ENCODE results near the gene PTPRQ. TPM values are rescaled to one million over a fixed set of nuclear protein-coding genes. Genes with fewer than 3 reads are reported as not detected.

Gene PTPRQ
- total and polyA plus RNA-seq, 2 of the 8 experiments (the other 6 are each of a cell fraction or from before 2014, with no cell fraction given): not detected

DNA sequence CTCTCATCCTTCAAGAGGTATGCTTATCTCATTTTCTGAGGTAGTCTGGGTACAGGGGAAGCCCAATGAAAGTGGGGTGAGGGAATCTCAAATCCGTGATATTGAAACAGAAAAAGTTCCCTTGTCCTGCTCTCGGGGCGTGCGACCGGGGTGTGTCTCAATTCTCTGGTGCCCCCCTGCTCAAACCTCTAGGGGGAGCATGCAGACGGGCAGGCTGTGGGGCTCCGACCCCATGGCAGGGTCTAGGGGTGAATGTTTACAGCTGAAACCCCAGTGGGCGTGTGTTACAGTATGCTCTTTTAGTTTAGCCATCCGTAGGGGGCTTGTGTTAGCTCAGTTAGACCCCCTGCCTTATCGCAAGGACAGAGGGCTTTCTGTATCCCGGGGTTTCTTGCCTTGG, 68.7 kb downstream of the PTPRQ start:
- no peak overlapping the region for H3K4me2 ChIP-seq (ENCODE audit: insufficient read depth in 1 of 2, low read depth in 2 of 2, low read length in 2 of 2)
- no peaks in the 10 kb centered on the region for H3K79me1 ChIP-seq (ENCODE audit: low read depth, low read length)
- no peak overlapping the region for H4K91ac ChIP-seq (replicated peaks; ENCODE audit: insufficient read length, low read length)
- H3K36me3 ChIP-seq (ENCODE audit: control insufficient read depth in 2 of 4, insufficient read depth in 4 of 4, low read length in 3 of 4): no peaks in the 10 kb centered on the region
- 0 out of 2 replicates have a peak overlapping the region, but pooled peaks have one; percentile 24 for H2AFZ ChIP-seq (ENCODE audit: low read length)
- 85% methylated on average over 11 of the region's 11 CpGs; no CpG with 5 or more reads in 1 of the 2 experiments for WGBS, 2 experiments (ENCODE audit: extremely low coverage in 1 of 2, insufficient coverage in 1 of 2, insufficient read length in 1 of 2, insufficient replicate concordance in 2 of 2, low coverage in 1 of 2, low lambda C conversion rate in 2 of 2, missing lambda C conversion rate in 1 of 2)
- no peak overlapping the region for H2BK12ac ChIP-seq (ENCODE audit: low read depth, low read length)
- H2BK5ac ChIP-seq (ENCODE audit: low read depth, low read length): no peak overlapping the region
- ChIA-PET CTCF (ENCODE audit: partially characterized antibody) (interaction anchor here (0.7 to 2.1 kb wide), 3 partner anchors 13 to 842 kb away, joined by 3 to 4 read pairs (median 3); no protein-coding TSS in a partner anchor), POLR2A (ENCODE audit: partially characterized antibody) (no interaction called here)
- no peaks in the 10 kb centered on the region for H3K23me2 ChIP-seq (ENCODE audit: low read depth, low read length)
- H3K27me3 ChIP-seq (replicated peaks in 1 of 4; ENCODE audit: control insufficient read depth in 3 of 4, extremely low read depth in 1 of 4, insufficient read depth in 3 of 4, low read length in 3 of 4): no peaks in the 10 kb centered on the region
- H4K5ac ChIP-seq (ENCODE audit: insufficient read length, low read depth, low read length): no peak overlapping the region
- H3K4me3 ChIP-seq (ENCODE audit: extremely low read depth in 1 of 4, insufficient read depth in 2 of 4, low read depth in 3 of 4, low read length in 4 of 4): no peak overlapping the region
- FAIRE-seq (no peak), DNase-seq (ENCODE audit: low read depth in 1 of 2, low spot score in 2 of 2) (peak in 1 of 2 experiments; percentile 50)
- H4K20me1 ChIP-seq (replicated peaks in 1 of 2; ENCODE audit: control insufficient read depth in 1 of 2, insufficient read depth in 2 of 2, low read length in 2 of 2): no peaks in the 10 kb centered on the region
- no peak overlapping the region for H3K18ac ChIP-seq (ENCODE audit: extremely low read depth, low read length)
- H4K8ac ChIP-seq (ENCODE audit: extremely low read depth, insufficient read depth, low read length): no peak overlapping the region
- H2AK5ac ChIP-seq (ENCODE audit: low read depth, low read length): no peak overlapping the region
- peaks cover 0 to 3% of the 10 kb centered on the region in 2 experiments; a peak in 1 of 4 replicates for H3K9me3 ChIP-seq (ENCODE audit: insufficient read depth in 2 of 2, low read depth in 1 of 2, low read length in 1 of 2)
- H3K4me1 ChIP-seq (replicated peaks in 1 of 4; ENCODE audit: control insufficient read depth in 3 of 4, insufficient read depth in 4 of 4, low read length in 3 of 4): no peaks in the 10 kb centered on the region; a peak in 1 of 7 replicates
- no peaks in the 10 kb centered on the region for H3K79me2 ChIP-seq (ENCODE audit: control insufficient read depth in 1 of 2, insufficient read depth in 2 of 2, low read length in 2 of 2)
- H2BK15ac ChIP-seq (ENCODE audit: low read length): no peak overlapping the region
- H3K4ac ChIP-seq (replicated peaks; ENCODE audit: insufficient read length, low read depth, low read length): no peak overlapping the region
- H3K27ac ChIP-seq (ENCODE audit: low read depth, low read length): no peak overlapping the region
- no peak overlapping the region for H3K9ac ChIP-seq (replicated peaks in 1 of 4; ENCODE audit: extremely low read depth in 1 of 4, low read depth in 3 of 4, low read length in 3 of 4)
- TF ChIP-seq HDAC6 (IDR thresholded peaks at IDR 0.05; ENCODE audit: low read depth, low read length) (no peak), RAD21 (IDR thresholded peaks at IDR 0.05 in 1 of 2, conservative IDR thresholded peaks at IDR 0.05 in 1 of 2; ENCODE audit: low read depth in 2 of 2, low read length in 2 of 2) (peak; percentile 29 to 46; a peak in 3 of 4 replicates)
- TF ChIP-seq, protein P1, sequence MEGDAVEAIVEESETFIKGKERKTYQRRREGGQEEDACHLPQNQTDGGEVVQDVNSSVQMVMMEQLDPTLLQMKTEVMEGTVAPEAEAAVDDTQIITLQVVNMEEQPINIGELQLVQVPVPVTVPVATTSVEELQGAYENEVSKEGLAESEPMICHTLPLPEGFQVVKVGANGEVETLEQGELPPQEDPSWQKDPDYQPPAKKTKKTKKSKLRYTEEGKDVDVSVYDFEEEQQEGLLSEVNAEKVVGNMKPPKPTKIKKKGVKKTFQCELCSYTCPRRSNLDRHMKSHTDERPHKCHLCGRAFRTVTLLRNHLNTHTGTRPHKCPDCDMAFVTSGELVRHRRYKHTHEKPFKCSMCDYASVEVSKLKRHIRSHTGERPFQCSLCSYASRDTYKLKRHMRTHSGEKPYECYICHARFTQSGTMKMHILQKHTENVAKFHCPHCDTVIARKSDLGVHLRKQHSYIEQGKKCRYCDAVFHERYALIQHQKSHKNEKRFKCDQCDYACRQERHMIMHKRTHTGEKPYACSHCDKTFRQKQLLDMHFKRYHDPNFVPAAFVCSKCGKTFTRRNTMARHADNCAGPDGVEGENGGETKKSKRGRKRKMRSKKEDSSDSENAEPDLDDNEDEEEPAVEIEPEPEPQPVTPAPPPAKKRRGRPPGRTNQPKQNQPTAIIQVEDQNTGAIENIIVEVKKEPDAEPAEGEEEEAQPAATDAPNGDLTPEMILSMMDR (IDR thresholded peaks at IDR 0.05; ENCODE audit: control extremely low read depth in 1 of 3, insufficient read depth in 1 of 3, low read depth in 1 of 3, low read length in 3 of 3): peak; percentile 33 to 48 (median 38); a peak in 3 of 4 replicates
- H3K56ac ChIP-seq (replicated peaks; ENCODE audit: insufficient read length, low read depth, low read length): no peak overlapping the region
- H2BK20ac ChIP-seq (ENCODE audit: low read length): no peak overlapping the region
- no peak overlapping the region for H2BK120ac ChIP-seq (replicated peaks; ENCODE audit: low read depth, low read length)
- H3K14ac ChIP-seq (ENCODE audit: insufficient read length): no peak overlapping the region
- no peak overlapping the region for H3K23ac ChIP-seq (ENCODE audit: insufficient read length)

All from H1 (cell line).